ENCODE results near the gene RD3L. TPM values are rescaled to one million over a fixed set of nuclear protein-coding genes. Genes with fewer than 3 reads are reported as not detected.
A peak's percentile ranks its signal among the peaks of the same experiment; 100 is the strongest.

The RD3L gene
- not detected for polyA plus RNA-seq (2013, experiment 1 of 2; ENCODE audit: insufficient read length)
- polyA plus RNA-seq (2013, experiment 2 of 2; ENCODE audit: insufficient read length), result not detected

DNA sequence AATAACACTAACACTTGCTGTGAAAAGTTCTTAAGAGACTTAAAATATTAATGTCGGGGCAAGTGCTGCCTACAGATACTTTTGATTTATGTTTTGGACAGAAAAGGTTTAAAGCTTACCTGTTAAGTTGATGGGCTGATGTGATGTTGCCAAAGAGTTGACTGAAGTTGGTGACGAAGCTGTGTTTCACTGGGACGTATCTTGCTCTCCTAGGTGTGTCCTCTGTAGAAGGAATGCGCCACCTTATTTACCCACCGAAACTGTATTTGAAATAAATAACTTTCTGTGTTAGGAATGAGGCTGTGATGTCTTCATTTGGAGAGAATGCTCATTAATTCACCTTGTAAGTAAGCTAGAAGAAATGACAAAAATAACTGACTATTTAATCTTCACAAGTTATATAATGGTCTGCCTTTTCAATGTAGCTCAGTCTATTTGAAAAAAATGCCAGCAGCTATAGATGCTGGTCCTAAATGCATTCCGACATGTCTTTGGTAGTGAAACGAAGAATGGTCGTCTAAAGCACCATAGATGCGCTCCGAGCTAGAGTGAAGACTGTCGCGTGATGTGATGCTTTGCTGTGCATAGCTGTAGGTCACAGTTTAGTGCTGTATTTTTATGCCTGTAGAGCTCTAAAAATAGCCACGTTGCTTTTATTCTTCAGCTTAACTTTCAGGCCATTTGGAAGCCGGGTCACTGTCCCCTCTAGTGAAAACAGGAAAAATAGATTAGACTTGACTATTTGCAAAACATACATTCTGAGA is at the start of gene RD3L:
Gene RD3L, minus strand, starts transcription at position 557 of the 764 bp plus-strand sequence. CDS start 834 bp downstream, outside the sequence.
- no peak for DNase-seq

DNA sequence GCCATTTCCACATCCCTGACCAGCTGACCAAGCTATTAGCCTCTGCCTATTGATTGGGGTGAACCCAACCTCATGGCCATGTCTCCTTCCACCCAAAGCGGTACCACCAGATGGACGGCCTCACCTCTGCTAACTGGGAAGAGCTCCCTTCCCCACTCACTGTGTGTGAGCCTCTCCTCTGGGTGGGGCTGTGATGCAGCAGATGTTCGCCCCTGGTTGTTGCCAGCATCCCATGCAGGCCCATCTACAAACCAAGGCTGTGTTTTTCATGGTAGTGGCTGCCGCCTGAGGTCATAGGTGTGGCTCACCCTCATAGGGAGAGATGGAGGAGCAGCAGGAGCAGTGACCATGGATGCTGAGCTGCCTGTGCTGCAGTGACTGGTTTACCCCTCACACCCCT is 47.6 kb upstream of the RD3L start:
- no peak for DNase-seq

DNA sequence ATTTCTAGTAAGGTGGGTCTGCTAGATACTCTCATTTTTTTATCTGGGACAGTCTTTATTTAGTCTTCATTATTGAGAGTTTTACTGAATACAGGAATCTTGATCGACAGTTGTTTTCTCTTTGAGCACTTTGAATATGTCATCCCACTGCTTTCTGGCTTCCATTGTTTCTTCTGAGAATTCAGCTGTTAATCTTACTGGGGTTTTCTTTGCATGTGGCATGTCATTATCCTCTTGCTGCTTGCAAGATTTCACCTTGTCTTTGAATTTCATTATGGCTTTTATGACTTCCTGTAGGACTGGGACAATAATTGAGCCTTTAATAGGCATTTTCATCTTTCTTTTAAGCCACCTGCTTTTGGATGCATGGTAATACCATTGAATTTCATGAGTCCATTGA is 46.7 kb upstream of the RD3L start:
- DNase-seq, result no peak

DNA sequence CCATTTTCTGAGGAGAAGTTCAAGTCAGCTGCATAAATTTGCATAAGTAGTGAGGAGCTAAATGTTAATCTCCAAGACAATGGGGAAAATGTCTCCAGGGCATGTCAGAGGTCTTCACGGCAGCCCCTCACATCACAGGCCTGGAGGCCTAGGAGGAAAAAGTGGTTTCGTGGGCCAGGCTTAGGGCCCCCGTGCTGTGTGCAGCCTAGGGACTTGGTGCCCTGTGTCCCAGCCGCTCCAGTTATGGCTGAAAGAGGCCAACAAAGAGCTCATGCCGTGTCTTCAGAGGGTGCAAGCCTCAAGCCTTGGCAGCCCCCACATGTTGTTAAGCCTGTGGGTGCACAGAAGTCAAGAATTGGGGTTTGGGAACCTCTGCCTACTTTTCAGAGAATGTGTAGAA is 41.9 kb upstream of the RD3L start:
- DNase-seq, result no peak

DNA sequence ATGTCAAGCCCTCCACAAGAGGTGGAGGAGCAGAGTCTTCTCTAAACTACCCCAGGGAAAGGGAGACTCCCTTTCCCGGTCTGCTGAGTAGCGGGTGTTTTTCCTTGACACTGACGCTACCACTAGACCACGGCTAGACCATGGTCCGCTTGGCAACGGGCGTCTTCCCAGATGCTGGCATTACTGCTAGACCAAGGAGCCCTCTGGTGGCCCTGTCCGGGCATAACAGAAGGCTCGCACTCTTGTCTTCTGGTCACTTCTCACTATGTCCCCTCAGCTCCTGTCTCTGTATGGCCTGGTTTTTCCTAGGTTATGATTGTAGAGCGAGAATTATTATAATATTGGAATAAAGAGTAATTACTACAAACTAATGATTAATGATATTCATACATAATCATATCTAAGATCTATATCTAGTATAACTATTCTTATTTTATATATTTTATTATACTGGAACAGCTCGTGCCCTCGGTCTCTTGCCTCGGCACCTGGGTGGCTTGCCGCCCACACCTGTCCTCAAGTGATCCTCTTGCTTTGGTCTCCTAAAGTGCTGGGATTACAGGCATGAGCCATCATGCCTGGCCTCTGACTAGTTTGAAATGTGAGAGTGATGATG is 38.4 kb upstream of the RD3L start:
- peak; percentile 30 for DNase-seq

DNA sequence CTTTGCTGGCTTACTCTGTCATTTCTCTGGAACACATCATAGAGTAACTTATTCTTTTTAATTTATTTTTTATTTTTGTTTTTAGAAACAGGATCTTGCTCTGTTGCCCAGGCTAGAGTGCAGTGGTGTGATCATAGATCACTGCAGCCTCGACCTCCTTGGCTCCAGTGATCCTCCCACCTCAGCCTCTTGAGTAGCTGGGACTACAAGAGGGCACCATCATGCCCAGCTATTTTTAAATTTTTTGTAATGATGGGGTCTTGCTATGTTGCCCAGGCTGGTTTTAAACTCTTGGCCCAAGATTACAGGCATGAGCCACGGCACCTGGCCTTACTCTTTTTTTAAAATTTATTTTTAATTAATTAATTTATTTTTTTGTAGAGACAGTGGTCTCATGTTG is 32.2 kb upstream of the RD3L start:
- no peak for DNase-seq

DNA sequence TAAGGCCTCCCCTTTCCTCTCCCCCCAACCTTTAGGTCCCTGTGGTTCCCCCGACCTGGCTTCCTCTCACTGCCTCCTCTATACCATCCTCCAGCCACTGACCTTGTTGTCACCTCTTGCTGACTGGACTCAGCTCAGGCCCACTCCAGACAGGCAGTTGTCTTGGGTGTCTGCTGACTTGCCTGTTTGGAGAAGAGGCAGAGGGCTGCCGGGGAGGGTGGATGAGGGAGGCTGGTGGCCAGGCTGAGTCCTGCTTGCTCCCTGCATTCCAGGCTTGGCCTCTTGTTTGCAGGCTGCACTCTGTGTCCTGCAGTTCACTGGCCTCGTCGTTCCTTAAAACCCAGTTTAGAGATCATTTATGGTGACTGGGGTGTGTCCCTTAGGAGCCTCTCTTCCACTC is 31.0 kb upstream of the RD3L start:
- no peak for DNase-seq

DNA sequence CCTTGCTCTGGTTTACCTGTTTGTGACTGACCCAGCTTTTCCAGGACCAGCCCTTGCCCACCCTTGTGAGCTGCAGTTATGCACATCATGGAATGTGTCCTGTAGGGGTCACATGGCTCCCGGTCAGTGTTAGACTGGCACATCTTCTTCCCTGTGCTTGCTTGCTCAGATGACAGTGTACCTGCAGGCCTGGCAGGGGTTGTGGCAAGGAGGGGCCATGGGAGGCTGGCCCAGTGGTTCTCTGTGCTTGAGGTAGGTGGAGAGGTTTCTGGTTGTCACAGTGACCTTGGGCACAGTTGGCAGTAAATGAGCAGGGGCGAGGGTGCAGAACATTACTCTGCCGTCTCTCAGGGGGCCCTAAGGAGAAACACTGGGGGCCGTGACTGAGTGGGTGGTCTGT is 27.6 kb upstream of the RD3L start:
- DNase-seq, result no peak

DNA sequence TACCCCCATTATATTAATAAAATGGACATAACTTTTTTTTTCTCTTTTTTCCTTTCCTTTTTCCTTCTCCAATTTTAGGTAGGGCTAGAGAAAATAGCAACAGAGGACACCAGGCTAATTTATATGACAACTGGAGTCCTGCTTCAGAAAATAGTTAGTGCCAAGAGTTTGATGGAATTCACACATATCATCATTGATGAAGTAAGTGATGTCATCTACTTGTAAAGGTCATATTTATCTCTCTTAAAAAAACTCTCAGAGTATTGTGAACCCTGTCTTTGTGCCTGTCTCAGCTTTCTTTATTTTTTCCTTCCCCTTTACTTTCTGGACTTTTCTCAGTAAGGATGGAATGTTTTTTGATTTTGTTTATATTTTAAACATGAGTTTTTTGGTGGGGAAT is 24.3 kb upstream of the RD3L start:
- no peak for DNase-seq

DNA sequence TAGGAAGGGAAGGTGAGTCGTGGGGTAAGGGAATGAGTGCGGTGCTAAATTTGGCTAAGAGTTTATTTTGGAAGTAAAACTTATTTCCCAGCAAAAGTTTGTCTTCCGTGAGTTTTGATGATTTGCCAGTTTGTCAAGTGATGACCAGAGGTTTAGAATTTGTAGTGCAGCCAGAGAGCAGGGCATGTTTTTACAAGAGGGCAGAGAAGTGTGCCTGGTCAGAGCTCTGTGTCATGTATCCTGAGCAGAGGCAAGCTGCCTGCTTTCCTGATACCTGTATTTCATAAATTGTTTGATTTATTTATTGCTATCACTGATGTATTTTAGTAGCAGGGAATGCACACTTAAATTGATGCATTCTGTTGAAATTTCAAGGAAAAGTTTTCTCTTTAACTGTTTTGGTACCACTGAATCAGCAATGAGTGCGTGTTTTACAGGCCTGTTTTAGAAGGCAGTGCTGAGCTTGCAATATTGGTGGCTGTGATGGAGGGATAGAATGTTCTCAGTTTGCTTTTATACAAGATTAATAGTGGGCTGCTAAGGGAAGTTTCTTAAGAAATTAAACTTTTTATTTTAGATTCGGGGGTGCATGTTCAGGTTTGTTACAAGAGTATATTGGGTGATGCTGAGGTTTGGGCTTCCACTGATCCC is 19.7 kb upstream of the RD3L start:
- DNase-seq, result no peak

DNA sequence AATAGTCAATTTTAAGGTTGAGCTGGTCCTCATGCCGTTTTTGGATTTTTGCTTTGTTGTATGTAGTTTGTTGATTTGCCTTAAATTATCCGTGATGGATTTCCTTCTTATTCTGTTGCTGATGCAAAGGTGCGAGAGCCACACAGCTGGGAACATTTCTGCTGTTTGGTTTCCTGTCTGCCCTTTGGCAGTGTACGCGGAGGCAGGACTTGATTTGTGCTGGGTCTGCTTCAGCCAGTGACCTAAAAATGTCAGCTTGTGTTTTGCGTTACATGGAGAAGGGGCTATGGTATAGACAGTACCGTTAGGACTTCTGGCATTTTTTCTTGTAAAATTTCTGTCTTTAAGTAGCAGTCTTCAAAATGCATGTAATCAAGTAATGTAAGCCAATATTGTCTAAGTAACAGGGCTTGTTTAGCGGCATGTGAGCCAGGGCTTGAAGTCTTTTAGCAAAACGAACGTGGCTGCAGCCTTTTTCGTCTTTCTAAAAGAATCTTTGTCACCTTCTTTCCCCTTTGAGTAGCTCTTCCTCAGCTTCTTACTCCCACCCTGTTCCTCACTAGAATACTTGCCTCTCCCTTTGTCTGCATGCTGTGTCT is 18.2 kb upstream of the RD3L start:
- no peak for DNase-seq

DNA sequence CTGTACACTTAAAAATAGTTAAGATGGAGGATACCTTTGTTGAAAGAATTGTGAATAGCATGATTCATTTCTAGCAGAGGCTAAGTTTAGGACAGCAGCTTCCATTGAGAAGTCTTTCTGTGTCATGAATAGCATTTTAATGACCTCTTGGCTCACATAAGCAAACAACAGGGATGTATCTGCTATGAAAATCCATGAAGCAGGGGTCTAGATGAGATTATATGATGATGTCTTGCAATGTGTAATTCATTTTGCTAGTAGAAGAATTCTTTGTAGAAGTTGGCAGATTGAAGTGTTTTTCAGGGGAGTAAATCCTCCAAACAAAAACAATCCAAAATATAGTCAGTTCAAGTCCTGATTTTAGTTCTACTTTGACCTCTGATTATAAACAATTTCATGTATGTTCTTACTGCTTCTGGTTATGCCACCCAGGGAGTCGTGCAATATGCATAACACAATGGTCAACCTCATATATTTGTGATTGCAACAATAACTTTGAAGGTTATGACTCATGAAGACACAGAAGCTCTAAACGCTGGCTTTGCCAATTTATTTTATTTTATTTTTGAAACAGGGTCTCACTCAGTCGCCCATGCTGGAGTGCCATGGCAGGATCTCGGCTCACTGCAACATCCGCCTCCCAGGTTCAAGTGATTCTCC is 6.9 kb upstream of the RD3L start:
- DNase-seq, result no peak

DNA sequence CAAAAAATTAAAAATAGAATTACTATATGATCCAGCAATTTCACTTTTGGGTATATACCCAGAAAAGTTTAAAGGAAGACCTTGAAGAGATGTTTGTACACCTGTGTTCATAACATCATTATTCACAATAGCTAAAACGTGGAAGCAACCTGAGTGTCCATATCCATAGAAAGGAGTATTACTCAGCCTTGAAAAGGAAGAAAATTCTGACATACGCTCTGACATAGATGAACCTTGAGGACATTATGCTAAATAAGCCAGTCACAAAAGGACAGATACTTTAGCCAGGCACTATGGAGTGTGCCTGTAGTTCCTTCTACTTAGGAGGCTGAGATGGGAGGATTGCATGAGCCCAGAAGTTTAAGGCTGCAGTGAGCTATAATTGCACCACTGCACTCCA is 6.1 kb upstream of the RD3L start:
- DNase-seq, result no peak

DNA sequence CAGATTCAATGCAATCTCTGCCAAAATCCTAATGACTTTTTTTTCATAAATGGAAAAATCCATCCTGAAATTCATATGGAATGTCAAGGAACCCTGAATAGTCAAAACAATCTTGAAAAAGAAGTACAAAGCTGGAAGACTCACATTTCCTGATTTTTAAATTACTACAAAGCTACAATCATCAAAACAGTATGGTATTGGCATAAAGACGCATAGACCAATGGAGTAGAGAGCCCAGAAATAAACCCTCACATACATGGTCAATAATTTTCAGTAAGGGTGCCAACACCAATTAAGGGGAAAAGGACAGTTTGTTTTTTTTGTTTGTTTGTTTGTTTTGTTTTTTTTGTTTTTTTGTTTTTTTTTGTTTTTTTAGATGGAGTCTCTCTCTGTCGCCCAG is 4.6 kb upstream of the RD3L start:
- no peak for DNase-seq

DNA sequence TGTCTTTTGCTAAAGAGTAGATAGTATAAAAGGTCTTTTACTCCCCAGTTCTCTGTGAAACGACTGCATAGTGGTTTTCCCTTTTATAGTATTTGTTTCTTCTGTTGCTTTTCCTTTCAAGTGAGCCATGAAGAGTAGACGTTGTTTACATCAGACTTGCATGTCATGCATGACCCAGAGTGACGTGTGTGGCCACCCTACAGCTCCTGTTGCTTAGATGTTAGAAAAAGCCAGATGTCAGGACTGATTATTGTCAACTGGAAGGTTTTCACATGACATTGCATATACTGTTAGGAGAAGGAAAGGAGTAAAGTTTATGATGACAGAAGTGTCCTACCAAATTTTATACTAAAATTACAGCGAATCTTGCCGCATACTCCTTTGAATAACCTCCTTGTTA is 1.3 kb upstream of the RD3L start:
- no peak for DNase-seq

DNA sequence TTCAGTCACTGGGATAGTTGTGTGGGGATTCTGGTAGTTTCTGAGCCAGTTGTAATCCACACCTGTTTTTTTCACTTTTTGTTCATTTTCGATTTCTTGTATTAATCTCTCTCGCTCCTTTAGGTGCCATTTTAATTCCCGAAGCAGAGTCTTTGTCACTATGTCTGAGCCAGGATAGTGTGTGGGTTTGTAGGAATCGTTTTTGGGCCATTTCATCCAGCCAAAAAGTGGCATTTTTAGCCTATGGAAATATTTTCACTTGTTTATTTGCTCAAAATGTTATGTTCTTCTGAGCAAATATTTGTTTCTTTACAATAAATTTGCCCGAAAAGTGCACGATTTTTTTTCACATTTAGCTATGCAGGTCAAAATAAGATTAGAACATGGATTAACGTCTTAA is 867 bp downstream of the RD3L start:
- DNase-seq, result no peak

DNA sequence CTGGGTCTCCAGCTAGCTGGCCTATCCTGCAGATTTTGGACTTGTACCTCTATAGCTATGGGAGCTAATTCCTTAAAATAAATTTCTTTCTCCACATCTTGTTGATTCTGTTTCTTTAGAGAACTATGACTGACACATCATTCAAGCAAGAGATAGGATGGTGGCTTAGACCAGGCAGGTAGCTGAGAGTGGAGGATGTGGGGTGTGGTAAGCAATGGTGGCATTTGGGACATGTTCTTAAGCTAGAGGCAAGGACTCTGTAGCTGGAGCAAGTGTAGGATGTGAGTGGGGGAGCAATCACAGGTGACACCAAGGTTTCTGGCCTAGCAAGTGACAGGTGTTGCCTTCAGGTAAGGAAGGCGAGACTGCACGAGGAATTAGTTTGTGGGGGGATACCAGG is 7.2 kb downstream of the RD3L start:
- no peak for DNase-seq

DNA sequence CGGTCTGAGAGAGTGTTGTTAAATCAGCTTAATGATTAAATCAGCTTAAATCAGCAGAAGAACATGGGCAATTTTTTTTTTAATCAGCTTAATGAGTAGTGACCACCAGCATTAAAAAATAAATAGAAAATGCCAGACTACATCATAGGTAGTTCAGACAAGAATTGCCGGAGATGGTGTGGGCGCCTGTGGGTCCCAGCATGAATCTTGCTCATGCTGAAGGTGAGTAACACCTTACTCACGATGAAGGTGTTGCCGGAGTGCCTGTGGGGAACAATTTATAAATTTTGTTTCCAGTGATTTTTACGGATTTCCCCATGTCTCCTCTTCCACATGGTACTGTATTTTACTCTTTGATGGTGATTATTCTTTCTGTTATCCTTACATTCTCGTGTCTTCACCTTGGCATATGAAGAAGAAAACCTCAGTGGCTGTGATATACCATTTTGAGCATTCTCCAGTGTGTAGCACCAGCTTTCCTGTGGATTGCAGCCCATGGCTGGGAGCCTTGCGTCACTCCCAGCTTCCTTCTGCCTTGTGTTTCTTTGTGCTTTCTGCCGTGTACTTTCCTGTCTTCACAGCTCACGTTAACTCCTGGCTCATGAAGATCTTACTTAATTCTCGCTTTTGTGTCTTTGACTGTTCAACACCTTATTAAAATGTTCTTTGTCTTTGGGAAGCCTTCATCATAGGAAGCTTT is 9.4 kb downstream of the RD3L start:
- DNase-seq, result no peak

DNA sequence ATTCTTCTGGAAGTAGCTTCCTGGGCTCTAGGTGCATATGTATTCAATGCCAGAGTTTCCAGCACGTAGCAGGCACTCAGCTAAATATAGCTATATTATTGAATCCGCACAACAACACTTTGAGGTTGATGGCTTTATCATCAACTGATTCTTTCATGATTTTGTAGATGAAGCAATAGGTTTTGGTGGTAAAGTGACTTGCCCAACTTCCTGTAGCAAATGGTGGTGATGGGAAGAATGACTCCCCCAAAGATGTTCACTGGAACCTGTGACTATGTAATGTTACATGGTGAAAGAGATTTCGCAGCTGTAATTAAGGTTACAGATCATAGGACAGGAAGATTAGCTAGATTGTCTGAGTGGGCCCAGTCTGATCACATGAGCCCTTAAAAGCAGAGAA is 10.9 kb downstream of the RD3L start:
- DNase-seq, result no peak

DNA sequence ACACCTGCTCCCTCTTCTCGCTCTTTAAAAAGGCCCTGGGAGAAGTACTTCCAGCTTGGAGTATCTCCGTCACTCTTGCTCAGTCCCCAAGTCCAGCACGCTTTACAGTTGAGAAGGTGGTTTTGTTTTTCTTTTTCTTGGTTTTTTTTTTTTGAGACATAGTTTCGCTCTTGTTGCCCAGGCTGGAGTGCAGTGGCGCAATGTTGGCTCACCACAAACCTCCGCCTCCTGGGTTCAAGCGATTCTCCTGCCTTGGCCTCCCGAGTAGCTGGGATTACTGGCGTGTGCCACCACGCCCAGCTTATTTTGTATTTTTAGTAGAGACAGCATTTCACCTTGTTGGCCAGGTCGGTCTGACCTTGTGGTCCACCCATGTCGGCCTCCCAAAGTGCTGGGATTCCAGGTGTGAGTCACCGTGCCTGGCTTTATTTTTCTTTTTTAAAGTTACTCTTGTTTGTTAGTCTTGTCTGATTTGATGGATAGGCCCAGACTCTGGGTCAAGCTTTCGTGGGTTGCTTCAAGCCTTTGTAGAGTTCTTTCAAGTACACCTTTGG is 12.2 kb downstream of the RD3L start:
- DNase-seq, result no peak

DNA sequence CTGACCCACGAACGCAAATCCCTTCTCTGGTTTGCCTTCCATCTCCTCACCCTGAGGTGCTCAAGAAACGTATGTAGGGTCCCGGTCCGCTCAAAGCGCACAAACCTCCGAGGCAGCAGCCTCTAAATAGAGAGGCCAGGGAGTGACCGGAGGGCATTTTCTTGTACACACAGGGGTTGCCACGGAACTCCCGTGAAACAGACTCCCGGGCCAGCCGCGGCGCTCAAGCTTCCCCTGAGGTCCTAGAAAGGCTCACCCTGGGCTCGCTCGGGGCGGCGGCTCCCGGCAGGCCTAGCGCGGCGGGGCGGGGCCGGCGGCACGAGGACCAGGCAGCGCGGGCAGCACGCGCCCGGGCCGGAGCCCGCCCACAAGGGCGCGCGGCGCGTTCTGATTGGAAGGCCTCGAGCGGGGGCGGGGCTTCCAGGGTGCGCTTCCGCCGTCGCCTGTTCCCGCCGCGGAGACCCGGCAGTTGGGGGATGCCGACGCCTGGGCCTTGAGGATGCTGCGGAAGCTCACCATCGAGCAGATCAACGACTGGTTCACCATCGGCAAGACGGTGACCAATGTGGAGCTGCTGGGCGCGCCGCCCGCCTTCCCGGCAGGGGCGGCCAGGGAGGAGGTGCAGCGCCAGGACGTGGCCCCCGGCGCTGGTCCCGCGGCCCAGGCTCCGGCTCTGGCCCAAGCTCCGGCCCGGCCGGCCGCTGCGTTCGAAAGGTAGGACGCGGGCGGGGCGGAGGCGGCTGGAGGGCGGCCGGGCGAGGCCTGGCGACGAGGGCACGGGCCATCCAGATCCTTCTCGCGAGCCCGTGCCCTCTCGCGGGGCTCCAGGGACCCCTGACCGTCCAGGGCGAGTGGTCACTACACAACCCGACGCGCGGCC is 14.1 kb downstream of the RD3L start, which contains the start of gene TDRD9:
Gene TDRD9, plus strand, starts transcription at position 446 of the 880 bp plus-strand sequence. Its CDS starts 54 bp downstream, at position 500.
- DNase-seq, result no peak

All from fibroblast of skin of back (primary cell).